ENCODE results near the gene ATPAF2.

The ATPAF2 gene

GRCh38 chr17:17981330-17981729 is 57.6 kb downstream of the ATPAF2 start:
- H3K9me3 ChIP-seq (ENCODE audit: control insufficient read depth, low read depth, low read length), result no peaks in the 10 kb centered on the region
- no peaks in the 10 kb centered on the region for H3K27me3 ChIP-seq (ENCODE audit: control insufficient read depth, insufficient read depth, low read length)
- H3K9ac ChIP-seq (ENCODE audit: low read length), result no peak overlapping the region
- H3K4me3 ChIP-seq (ENCODE audit: low read length), result no peak overlapping the region
- H3K27ac ChIP-seq (ENCODE audit: low read length), result no peak overlapping the region
- no peaks in the 10 kb centered on the region for H3K4me1 ChIP-seq (ENCODE audit: control insufficient read depth, low read depth, low read length)
- H3K36me3 ChIP-seq (ENCODE audit: control insufficient read depth, low read depth, low read length), result no peaks in the 10 kb centered on the region

- Histone ChIP-seq H3K4me3 (ENCODE audit: low read length) (no peak overlapping the region), H3K27me3 (ENCODE audit: control insufficient read depth, insufficient read depth, low read length) (no peaks in the 10 kb centered on the region), H3K9me3 (ENCODE audit: control insufficient read depth, low read depth, low read length) (no peaks in the 10 kb centered on the region), H3K27ac (ENCODE audit: low read length) (no peak overlapping the region), H3K36me3 (ENCODE audit: control insufficient read depth, low read depth, low read length) (no peaks in the 10 kb centered on the region), H3K9ac (ENCODE audit: low read length) (no peak overlapping the region), H3K4me1 (ENCODE audit: control insufficient read depth, low read depth, low read length) (no peaks in the 10 kb centered on the region)
These were observed 59.2 kb downstream of the ATPAF2 start for GRCh38 chr17:17979778-17980177.

GRCh38 chr17:17978481-17979424 is 60.2 kb downstream of the ATPAF2 start:
- Histone ChIP-seq H3K4me1 (ENCODE audit: control insufficient read depth, low read depth, low read length) (no peaks in the 10 kb centered on the region), H3K9ac (ENCODE audit: low read length) (no peak overlapping the region)

GRCh38 chr17:17976931-17977570 is 61.9 kb downstream of the ATPAF2 start:
- no peak overlapping the region for H3K4me3 ChIP-seq (ENCODE audit: low read length)
- H3K36me3 ChIP-seq (ENCODE audit: control insufficient read depth, low read depth, low read length), result no peaks in the 10 kb centered on the region
- H3K9ac ChIP-seq (ENCODE audit: low read length), result no peak overlapping the region
- peaks cover 4% of the 10 kb centered on the region for H3K4me1 ChIP-seq (ENCODE audit: control insufficient read depth, low read depth, low read length)
- no peak overlapping the region for H3K27ac ChIP-seq (ENCODE audit: low read length)
- H3K27me3 ChIP-seq (ENCODE audit: control insufficient read depth, insufficient read depth, low read length), result no peaks in the 10 kb centered on the region
- no peaks in the 10 kb centered on the region for H3K9me3 ChIP-seq (ENCODE audit: control insufficient read depth, low read depth, low read length)

More at GRCh38 chr17:17978481-17979424, 60.2 kb downstream of the ATPAF2 start:
- no peaks in the 10 kb centered on the region for H3K36me3 ChIP-seq (ENCODE audit: control insufficient read depth, low read depth, low read length)
- no peak overlapping the region for H3K27ac ChIP-seq (ENCODE audit: low read length)
- H3K27me3 ChIP-seq (ENCODE audit: control insufficient read depth, insufficient read depth, low read length), result no peaks in the 10 kb centered on the region
- no peak overlapping the region for H3K4me3 ChIP-seq (ENCODE audit: low read length)
- no peaks in the 10 kb centered on the region for H3K9me3 ChIP-seq (ENCODE audit: control insufficient read depth, low read depth, low read length)

- no peak overlapping the region for H3K4me3 ChIP-seq (ENCODE audit: low read length)
- H3K4me1 ChIP-seq (ENCODE audit: control insufficient read depth, low read depth, low read length), result peaks cover 7% of the 10 kb centered on the region
- no peak overlapping the region for H3K27ac ChIP-seq (ENCODE audit: low read length)
- H3K36me3 ChIP-seq (ENCODE audit: control insufficient read depth, low read depth, low read length), result no peaks in the 10 kb centered on the region
- H3K9me3 ChIP-seq (ENCODE audit: control insufficient read depth, low read depth, low read length), result no peaks in the 10 kb centered on the region
- peaks cover 6% of the 10 kb centered on the region for H3K27me3 ChIP-seq (ENCODE audit: control insufficient read depth, insufficient read depth, low read length)
- no peak overlapping the region for H3K9ac ChIP-seq (ENCODE audit: low read length)
These were observed 63.5 kb downstream of the ATPAF2 start for GRCh38 chr17:17975436-17975835.

GRCh38 chr17:17972952-17973254 is 66.1 kb downstream of the ATPAF2 start:
- Histone ChIP-seq H3K4me1 (ENCODE audit: control insufficient read depth, low read depth, low read length) (peaks cover 7% of the 10 kb centered on the region), H3K9ac (ENCODE audit: low read length) (peak overlapping the region; percentile 30), H3K9me3 (ENCODE audit: control insufficient read depth, low read depth, low read length) (no peaks in the 10 kb centered on the region), H3K4me3 (ENCODE audit: low read length) (peak overlapping the region; percentile 71), H3K27ac (ENCODE audit: low read length) (no peak overlapping the region), H3K36me3 (ENCODE audit: control insufficient read depth, low read depth, low read length) (no peaks in the 10 kb centered on the region), H3K27me3 (ENCODE audit: control insufficient read depth, insufficient read depth, low read length) (peaks cover 6% of the 10 kb centered on the region)

- Histone ChIP-seq H3K9me3 (ENCODE audit: control insufficient read depth, low read depth, low read length) (no peaks in the 10 kb centered on the region), H3K27me3 (ENCODE audit: control insufficient read depth, insufficient read depth, low read length) (peaks cover 6% of the 10 kb centered on the region), H3K9ac (ENCODE audit: low read length) (peak within 1 kb of the TSS; percentile 30), H3K27ac (ENCODE audit: low read length) (no peak within 1 kb of the TSS), H3K4me3 (ENCODE audit: low read length) (peak within 1 kb of the TSS; percentile 71), H3K36me3 (ENCODE audit: control insufficient read depth, low read depth, low read length) (no peaks in the 10 kb centered on the region), H3K4me1 (ENCODE audit: control insufficient read depth, low read depth, low read length) (peaks cover 7% of the 10 kb centered on the region)
These were observed 66.6 kb downstream of the ATPAF2 start, which contains the start of the genes DRC3 and TOM1L2 for GRCh38 chr17:17972126-17972951. TSS of gene DRC3 (plus strand) at chr17:17972862. CDS start at chr17:17977599, 4,737 bp downstream. TSS of gene TOM1L2 (minus strand) at chr17:17972400. CDS start at chr17:17972313, 87 bp downstream.

- Histone ChIP-seq H3K4me3 (ENCODE audit: low read length) (peak overlapping the region; percentile 67), H3K9ac (ENCODE audit: low read length) (no peak overlapping the region), H3K36me3 (ENCODE audit: control insufficient read depth, low read depth, low read length) (no peaks in the 10 kb centered on the region), H3K9me3 (ENCODE audit: control insufficient read depth, low read depth, low read length) (no peaks in the 10 kb centered on the region), H3K4me1 (ENCODE audit: control insufficient read depth, low read depth, low read length) (peaks cover 7% of the 10 kb centered on the region), H3K27ac (ENCODE audit: low read length) (no peak overlapping the region), H3K27me3 (ENCODE audit: control insufficient read depth, insufficient read depth, low read length) (peaks cover 6% of the 10 kb centered on the region)
These were observed 67.4 kb downstream of the ATPAF2 start for GRCh38 chr17:17971431-17972125.

- Histone ChIP-seq H3K4me1 (ENCODE audit: control insufficient read depth, low read depth, low read length) (peaks cover 7% of the 10 kb centered on the region), H3K9me3 (ENCODE audit: control insufficient read depth, low read depth, low read length) (no peaks in the 10 kb centered on the region), H3K27ac (ENCODE audit: low read length) (no peak overlapping the region), H3K9ac (ENCODE audit: low read length) (no peak overlapping the region), H3K36me3 (ENCODE audit: control insufficient read depth, low read depth, low read length) (no peaks in the 10 kb centered on the region), H3K27me3 (ENCODE audit: control insufficient read depth, insufficient read depth, low read length) (peaks cover 6% of the 10 kb centered on the region), H3K4me3 (ENCODE audit: low read length) (no peak overlapping the region)
These were observed 68.1 kb downstream of the ATPAF2 start for GRCh38 chr17:17970699-17971430.

Measured in iPS-18a (cell line).